ENCODE measurements around the gene CACNA2D1.

DNA sequence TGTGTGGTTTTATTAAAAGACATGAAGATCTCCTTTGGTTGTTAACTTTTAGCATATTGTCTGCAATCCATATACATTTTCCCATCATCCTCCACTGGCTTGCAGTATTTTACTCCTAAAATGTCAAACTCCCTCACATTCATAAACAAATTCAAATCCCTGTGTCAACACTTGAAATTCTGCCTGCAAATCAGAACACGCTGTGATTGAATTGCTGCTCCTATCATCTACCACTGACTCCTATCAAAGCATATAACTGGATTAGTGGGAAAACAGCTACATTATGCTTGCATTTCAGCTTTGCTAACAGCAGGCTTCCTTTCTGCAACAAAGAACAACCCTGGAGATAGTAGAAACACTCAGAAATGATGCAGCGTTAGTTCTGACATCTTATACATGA lies 392.0 kb downstream of the CACNA2D1 start:
- TF ChIP-seq, protein P1, sequence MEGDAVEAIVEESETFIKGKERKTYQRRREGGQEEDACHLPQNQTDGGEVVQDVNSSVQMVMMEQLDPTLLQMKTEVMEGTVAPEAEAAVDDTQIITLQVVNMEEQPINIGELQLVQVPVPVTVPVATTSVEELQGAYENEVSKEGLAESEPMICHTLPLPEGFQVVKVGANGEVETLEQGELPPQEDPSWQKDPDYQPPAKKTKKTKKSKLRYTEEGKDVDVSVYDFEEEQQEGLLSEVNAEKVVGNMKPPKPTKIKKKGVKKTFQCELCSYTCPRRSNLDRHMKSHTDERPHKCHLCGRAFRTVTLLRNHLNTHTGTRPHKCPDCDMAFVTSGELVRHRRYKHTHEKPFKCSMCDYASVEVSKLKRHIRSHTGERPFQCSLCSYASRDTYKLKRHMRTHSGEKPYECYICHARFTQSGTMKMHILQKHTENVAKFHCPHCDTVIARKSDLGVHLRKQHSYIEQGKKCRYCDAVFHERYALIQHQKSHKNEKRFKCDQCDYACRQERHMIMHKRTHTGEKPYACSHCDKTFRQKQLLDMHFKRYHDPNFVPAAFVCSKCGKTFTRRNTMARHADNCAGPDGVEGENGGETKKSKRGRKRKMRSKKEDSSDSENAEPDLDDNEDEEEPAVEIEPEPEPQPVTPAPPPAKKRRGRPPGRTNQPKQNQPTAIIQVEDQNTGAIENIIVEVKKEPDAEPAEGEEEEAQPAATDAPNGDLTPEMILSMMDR (conservative IDR thresholded peaks at IDR 0.05 in 1 of 2, IDR thresholded peaks at IDR 0.05 in 1 of 2; ENCODE audit: low read depth in 1 of 2, low read length in 2 of 2) = no peak
- TF ChIP-seq EZH2 (IDR thresholded peaks at IDR 0.05; ENCODE audit: low read length, missing control alignments) = no peak

Data from fibroblast of lung (primary cell).